Activated CD4-positive, alpha-beta memory T cell treated with anti-CD3 and anti-CD28 coated beads, Interleukin-2, amount 10 ng/mL, durations not matched to agents 7 days and 5 days (primary cell): ENCODE results near the gene CACNA1D. TPM values are rescaled to one million over a fixed set of nuclear protein-coding genes. Genes with fewer than 3 reads are reported as not detected.
"Not testable (repeated sequence)": the region's sequence is repeated elsewhere in the genome, so short reads cannot be mapped to it uniquely, and the experiment has no call there.

Experiments
- CTCF ChIA-PET: fragments of 350-600 bp; sonication (Branson Sonifier 250); formaldehyde crosslinking; loops from one replicate; lab custom pipeline; 2021; ENCODE audit warnings: antibody characterized with exemption, inconsistent platforms; lab: Charles Lee
- POLR2A ChIA-PET: fragments of 350-600 bp; sonication (Branson Sonifier 250); formaldehyde crosslinking; loops from one replicate; lab custom pipeline; 2021; ENCODE audit warnings: antibody characterized with exemption; lab: Charles Lee
- DNase-seq: peaks from one replicate; pipeline ENCODE4 v3.0.0-alpha.2; 2020
- H3K27ac Mint-ChIP-seq: one replicate; pipeline ENCODE4 v1.8.0; 2021; ENCODE audit warnings: mild to moderate bottlenecking, mixed read lengths
- H3K27me3 Mint-ChIP-seq: one replicate; pipeline ENCODE4 v1.8.0; 2021; ENCODE audit warnings: mixed read lengths
- H3K36me3 Mint-ChIP-seq: one replicate; pipeline ENCODE4 v1.8.0; 2021; ENCODE audit warnings: low read depth, mixed read lengths
- H3K4me1 Mint-ChIP-seq: one replicate; pipeline ENCODE4 v1.8.0; 2021; ENCODE audit warnings: mixed read lengths
- H3K4me3 Mint-ChIP-seq: one replicate; pipeline ENCODE4 v1.8.0; 2021; ENCODE audit warnings: mild to moderate bottlenecking, mixed read lengths
- H3K9me3 Mint-ChIP-seq: one replicate; pipeline ENCODE4 v1.8.0; 2021; ENCODE audit warnings: mixed read lengths
- total RNA-seq, 2 experiments: library from RNA; stranded (reverse); gene quantifications; one replicate each; pipeline ENCODE4 v1.2.3, GENCODE V29; 2021

CACNA1D gene
- total RNA-seq, 2 experiments from 2014 or later: 2.5 to 3.2 TPM

- H3K4me1 Mint-ChIP-seq: peaks cover 20% of the 10 kb centered on the region
- DNase-seq: no peak
- H3K9me3 Mint-ChIP-seq: peaks cover 9% of the 10 kb centered on the region
- peaks cover 20% of the 10 kb centered on the region for H3K27me3 Mint-ChIP-seq
- ChIA-PET CTCF (no interaction called here), POLR2A (no interaction called here)
- no peaks in the 10 kb centered on the region for H3K36me3 Mint-ChIP-seq
- H3K4me3 Mint-ChIP-seq: no peak overlapping the region
- H3K27ac Mint-ChIP-seq: no peak overlapping the region
These were observed 155.4 kb downstream of the CACNA1D start for GRCh38 chr3:53649816-53650215.

- Mint-ChIP-seq H3K9me3 (peaks cover 14% of the 10 kb centered on the region), H3K27ac (peak overlapping the region; percentile 53), H3K4me1 (peaks cover 20% of the 10 kb centered on the region), H3K27me3 (peaks cover 23% of the 10 kb centered on the region), H3K4me3 (peak overlapping the region; percentile 31), H3K36me3 (no peaks in the 10 kb centered on the region)
- ChIA-PET POLR2A (no interaction called here), CTCF (no interaction called here)
- peak; percentile 33 for DNase-seq
These were observed 156.0 kb downstream of the CACNA1D start for GRCh38 chr3:53650424-53650823.

GRCh38 chr3:53650928-53651661 is 156.7 kb downstream of the CACNA1D start:
- Mint-ChIP-seq H3K9me3 (peaks cover 14% of the 10 kb centered on the region), H3K27ac (peak overlapping the region; percentile 53), H3K4me1 (peaks cover 20% of the 10 kb centered on the region), H3K36me3 (no peaks in the 10 kb centered on the region), H3K4me3 (no peak overlapping the region), H3K27me3 (peaks cover 20% of the 10 kb centered on the region)
- DNase-seq: no peak
- ChIA-PET POLR2A (no interaction called here), CTCF (no interaction called here)

- Mint-ChIP-seq H3K9me3 (peaks cover 14% of the 10 kb centered on the region), H3K4me3 (no peak overlapping the region), H3K4me1 (peaks cover 20% of the 10 kb centered on the region), H3K36me3 (no peaks in the 10 kb centered on the region), H3K27me3 (peaks cover 17% of the 10 kb centered on the region), H3K27ac (no peak overlapping the region)
- DNase-seq: no peak
- POLR2A ChIA-PET: no interaction called here
- CTCF ChIA-PET: no interaction called here
These were observed 157.5 kb downstream of the CACNA1D start for GRCh38 chr3:53651927-53652326.

GRCh38 chr3:53657651-53658050 is 163.2 kb downstream of the CACNA1D start:
- Mint-ChIP-seq H3K9me3 (peaks cover 30% of the 10 kb centered on the region), H3K4me3 (no peak overlapping the region), H3K36me3 (peaks cover 6% of the 10 kb centered on the region), H3K27me3 (peaks cover 24% of the 10 kb centered on the region), H3K27ac (no peak overlapping the region), H3K4me1 (no peaks in the 10 kb centered on the region)
- POLR2A ChIA-PET: no interaction called here
- CTCF ChIA-PET: no interaction called here
- DNase-seq: no peak

- Mint-ChIP-seq H3K27ac (no peak overlapping the region), H3K9me3 (peaks cover 32% of the 10 kb centered on the region), H3K36me3 (peaks cover 6% of the 10 kb centered on the region), H3K4me1 (no peaks in the 10 kb centered on the region), H3K4me3 (no peak overlapping the region), H3K27me3 (peaks cover 26% of the 10 kb centered on the region)
- DNase-seq: no peak
- ChIA-PET CTCF (no interaction called here), POLR2A (no interaction called here)
These were observed 164.3 kb downstream of the CACNA1D start for GRCh38 chr3:53658613-53659193.

GRCh38 chr3:53659996-53660395 is 165.6 kb downstream of the CACNA1D start:
- Mint-ChIP-seq H3K4me3 (no peak overlapping the region), H3K36me3 (peaks cover 6% of the 10 kb centered on the region), H3K27me3 (peaks cover 26% of the 10 kb centered on the region), H3K9me3 (peaks cover 36% of the 10 kb centered on the region), H3K27ac (no peak overlapping the region), H3K4me1 (no peaks in the 10 kb centered on the region)
- ChIA-PET CTCF (no interaction called here), POLR2A (no interaction called here)
- DNase-seq: no peak

- no peak for DNase-seq
- peaks cover 32% of the 10 kb centered on the region for H3K9me3 Mint-ChIP-seq
- POLR2A ChIA-PET: no interaction called here
- CTCF ChIA-PET: no interaction called here
- no peaks in the 10 kb centered on the region for H3K4me1 Mint-ChIP-seq
- H3K27me3 Mint-ChIP-seq: peaks cover 22% of the 10 kb centered on the region
- H3K36me3 Mint-ChIP-seq: peaks cover 6% of the 10 kb centered on the region
- no peak overlapping the region for H3K4me3 Mint-ChIP-seq
- H3K27ac Mint-ChIP-seq: no peak overlapping the region
These were observed 167.1 kb downstream of the CACNA1D start for GRCh38 chr3:53661480-53661879.

- Mint-ChIP-seq H3K27me3 (peaks cover 23% of the 10 kb centered on the region), H3K9me3 (peaks cover 30% of the 10 kb centered on the region)
- H3K4me3 Mint-ChIP-seq, CTCF ChIA-PET, H3K36me3 Mint-ChIP-seq, POLR2A ChIA-PET, DNase-seq, H3K4me1 Mint-ChIP-seq, H3K27ac Mint-ChIP-seq: not testable (repeated sequence)
These were observed 170.4 kb downstream of the CACNA1D start for GRCh38 chr3:53664812-53665211.

- CTCF ChIA-PET: no interaction called here
- Mint-ChIP-seq H3K27me3 (peaks cover 21% of the 10 kb centered on the region), H3K27ac (no peak overlapping the region), H3K36me3 (no peaks in the 10 kb centered on the region), H3K4me1 (no peaks in the 10 kb centered on the region), H3K4me3 (no peak overlapping the region), H3K9me3 (peaks cover 24% of the 10 kb centered on the region)
- DNase-seq: no peak
- POLR2A ChIA-PET: no interaction called here
These were observed 171.4 kb downstream of the CACNA1D start for GRCh38 chr3:53665608-53666425.

GRCh38 chr3:53668872-53669271 is 174.5 kb downstream of the CACNA1D start:
- ChIA-PET CTCF (interaction anchor here (0.6 to 7.2 kb wide), 14 partner anchors 9 to 262 kb away, joined by 3 to 54 read pairs (median 4); no protein-coding TSS in a partner anchor), POLR2A (interaction anchor here (1.0 to 1.2 kb wide), 2 partner anchors 21 to 41 kb away, joined by 3 to 4 read pairs; no protein-coding TSS in a partner anchor)
- Mint-ChIP-seq H3K4me3 (no peak overlapping the region), H3K4me1 (no peaks in the 10 kb centered on the region), H3K27ac (no peak overlapping the region), H3K27me3 (peaks cover 31% of the 10 kb centered on the region), H3K9me3 (peaks cover 7% of the 10 kb centered on the region), H3K36me3 (no peaks in the 10 kb centered on the region)
- DNase-seq: no peak

GRCh38 chr3:53670721-53671120 is 176.3 kb downstream of the CACNA1D start:
- no peaks in the 10 kb centered on the region for H3K36me3 Mint-ChIP-seq
- no peak overlapping the region for H3K27ac Mint-ChIP-seq
- H3K4me3 Mint-ChIP-seq: no peak overlapping the region
- H3K4me1 Mint-ChIP-seq: no peaks in the 10 kb centered on the region
- DNase-seq: no peak
- ChIA-PET POLR2A (no interaction called here), CTCF (interaction anchor here (1.0 to 7.2 kb wide), 2 partner anchors 14 to 38 kb away, joined by 3 to 54 read pairs; no protein-coding TSS in a partner anchor)
- no peaks in the 10 kb centered on the region for H3K9me3 Mint-ChIP-seq
- H3K27me3 Mint-ChIP-seq: peaks cover 34% of the 10 kb centered on the region
